Ascending aorta (tissue), 2 donors: ENCODE data around the gene OR56A3. TPM values are rescaled to one million over a fixed set of nuclear protein-coding genes. Genes with fewer than 3 reads are reported as not detected.

Experiments used
- DNase-seq, 2 donors: peaks; one replicate each; pipeline ENCODE4 v3.0.0-alpha.2; 2019; ENCODE audit warnings: low spot score in 2 of 2
- H3K27ac ChIP-seq, 2 donors: fragments of 200-600 bp; sonication (generic); one replicate each; pipeline ENCODE4 v1.5.1; 2016 to 2017; ENCODE audit warnings: mild to moderate bottlenecking in 1 of 2
- H3K27me3 ChIP-seq: fragments of 200-600 bp; sonication (generic); one replicate; pipeline ENCODE4 v1.5.1; 2017
- H3K36me3 ChIP-seq, 2 donors: fragments of 200-600 bp; sonication (generic); one replicate each; pipeline ENCODE4 v1.5.1; 2016
- H3K4me1 ChIP-seq, 2 donors: fragments of 200-600 bp; sonication (generic); one replicate each; pipeline ENCODE4 v1.5.1; 2016 to 2017; ENCODE audit warnings: mild to moderate bottlenecking in 1 of 2
- H3K4me3 ChIP-seq, 2 donors: fragments of 200-600 bp; sonication (generic); one replicate each; pipeline ENCODE4 v1.5.1; 2016 to 2017; ENCODE audit warnings: mild to moderate bottlenecking in 1 of 2
- H3K9me3 ChIP-seq, 2 donors: fragments of 200-600 bp; sonication (generic); one replicate each; pipeline ENCODE4 v1.5.1; 2016
- intact Hi-C: fragments of 100-400 bp; cut with DNase I; formaldehyde crosslinking; loops from one replicate; pipeline ENCODE4 v1.15.1; 2023
- total RNA-seq: library from RNA; depleted of rRNA; stranded (reverse); fragments of >200 nt; gene quantifications from one replicate; pipeline ENCODE4 v1.1.0, GENCODE V29; 2016
- TF ChIP-seq, protein P1 (sequence below), 3 experiments: fragments of 200-600 bp in 2 of 3; fragments of 450-650 bp in 1 of 3; sonication (generic) in 2 of 3; IDR thresholded peaks; one replicate each; pipeline ENCODE4 v1.5.1; 2016 to 2019; ENCODE audit warnings: antibody characterized with exemption in 3 of 3, mild to moderate bottlenecking in 1 of 3, moderate library complexity in 1 of 3

OR56A3 gene
- total RNA-seq, 1 donor from 2014 or later: not detected

DNA sequence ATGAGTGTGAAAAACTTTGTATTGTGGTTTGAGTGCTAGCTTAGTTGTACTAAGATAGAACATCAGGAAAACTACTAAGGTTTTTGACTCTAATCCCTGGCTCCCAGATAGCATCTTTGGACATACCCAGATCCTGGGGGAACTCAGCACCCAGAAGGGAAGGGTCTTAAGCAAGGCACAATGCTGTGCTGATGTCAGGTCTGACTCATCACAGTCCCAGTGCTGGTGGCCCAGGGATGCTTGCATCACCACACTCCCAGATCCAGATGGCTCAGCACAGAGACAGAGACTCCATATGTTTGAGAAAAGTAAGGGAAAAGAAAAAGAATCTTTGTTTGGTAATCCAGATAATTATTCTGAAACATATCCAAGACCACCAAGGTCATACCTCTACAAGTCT lies 18.3 kb upstream of the OR56A3 start:
- no peaks in the 10 kb centered on the region for H3K27me3 ChIP-seq
- no peak overlapping the region for H3K4me3 ChIP-seq
- DNase-seq: no peak
- intact Hi-C loops: no loop called here
- H3K4me1 ChIP-seq: no peaks in the 10 kb centered on the region
- no peak overlapping the region for H3K27ac ChIP-seq
- no peaks in the 10 kb centered on the region for H3K36me3 ChIP-seq
- no peaks in the 10 kb centered on the region for H3K9me3 ChIP-seq
- TF ChIP-seq, protein P1, sequence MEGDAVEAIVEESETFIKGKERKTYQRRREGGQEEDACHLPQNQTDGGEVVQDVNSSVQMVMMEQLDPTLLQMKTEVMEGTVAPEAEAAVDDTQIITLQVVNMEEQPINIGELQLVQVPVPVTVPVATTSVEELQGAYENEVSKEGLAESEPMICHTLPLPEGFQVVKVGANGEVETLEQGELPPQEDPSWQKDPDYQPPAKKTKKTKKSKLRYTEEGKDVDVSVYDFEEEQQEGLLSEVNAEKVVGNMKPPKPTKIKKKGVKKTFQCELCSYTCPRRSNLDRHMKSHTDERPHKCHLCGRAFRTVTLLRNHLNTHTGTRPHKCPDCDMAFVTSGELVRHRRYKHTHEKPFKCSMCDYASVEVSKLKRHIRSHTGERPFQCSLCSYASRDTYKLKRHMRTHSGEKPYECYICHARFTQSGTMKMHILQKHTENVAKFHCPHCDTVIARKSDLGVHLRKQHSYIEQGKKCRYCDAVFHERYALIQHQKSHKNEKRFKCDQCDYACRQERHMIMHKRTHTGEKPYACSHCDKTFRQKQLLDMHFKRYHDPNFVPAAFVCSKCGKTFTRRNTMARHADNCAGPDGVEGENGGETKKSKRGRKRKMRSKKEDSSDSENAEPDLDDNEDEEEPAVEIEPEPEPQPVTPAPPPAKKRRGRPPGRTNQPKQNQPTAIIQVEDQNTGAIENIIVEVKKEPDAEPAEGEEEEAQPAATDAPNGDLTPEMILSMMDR (IDR thresholded peaks at IDR 0.05): no peak

DNA sequence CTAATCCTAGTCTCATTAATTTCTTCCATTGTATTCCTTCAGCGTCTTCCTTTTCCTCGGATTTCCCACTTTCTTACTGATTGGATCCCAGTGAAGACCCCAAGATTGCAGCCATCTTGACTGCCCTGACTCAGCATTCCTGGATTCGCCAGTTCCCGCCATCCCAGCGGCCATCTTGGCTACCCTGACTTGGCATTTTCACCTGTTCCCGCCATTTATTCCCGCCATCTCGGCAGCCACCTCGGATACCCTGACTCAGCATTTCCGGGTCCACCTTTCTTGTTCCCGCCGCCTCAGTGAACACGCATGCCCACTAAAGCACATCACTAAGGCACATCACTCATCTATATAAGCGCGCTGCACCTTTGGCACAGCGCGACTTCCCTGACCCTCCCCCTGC lies 13.8 kb upstream of the OR56A3 start:
- intact Hi-C loops: no loop called here
- no peak overlapping the region for H3K27ac ChIP-seq
- no peaks in the 10 kb centered on the region for H3K36me3 ChIP-seq
- no peaks in the 10 kb centered on the region for H3K4me1 ChIP-seq
- no peaks in the 10 kb centered on the region for H3K9me3 ChIP-seq
- DNase-seq: no peak
- H3K4me3 ChIP-seq: no peak overlapping the region
- TF ChIP-seq, protein P1 (IDR thresholded peaks at IDR 0.05): no peak
- no peaks in the 10 kb centered on the region for H3K27me3 ChIP-seq

DNA sequence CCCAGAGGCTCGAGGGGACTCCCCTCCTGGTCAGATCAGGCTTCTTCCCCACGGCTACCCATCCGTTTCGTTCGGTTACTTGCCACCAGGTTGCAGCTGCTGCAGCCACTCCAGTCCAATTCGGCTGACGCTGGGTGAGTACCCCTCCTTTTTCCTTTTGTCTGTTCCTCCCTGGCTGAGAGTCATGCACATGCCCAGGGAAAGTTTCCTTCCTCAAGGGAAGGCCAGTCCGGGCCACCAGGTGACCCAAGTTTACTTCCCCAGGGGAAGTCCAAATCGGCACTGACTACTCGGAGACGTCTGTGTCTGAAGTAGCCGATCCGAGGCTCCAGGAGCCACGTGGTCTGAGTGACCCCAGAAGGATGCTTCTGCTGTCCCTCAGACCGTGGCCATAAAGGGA lies 13.2 kb upstream of the OR56A3 start:
- Histone ChIP-seq H3K27me3 (no peaks in the 10 kb centered on the region), H3K27ac (no peak overlapping the region), H3K9me3 (no peaks in the 10 kb centered on the region), H3K4me1 (no peaks in the 10 kb centered on the region), H3K4me3 (no peak overlapping the region), H3K36me3 (no peaks in the 10 kb centered on the region)
- intact Hi-C loops: no loop called here
- DNase-seq: no peak
- TF ChIP-seq, protein P1 (IDR thresholded peaks at IDR 0.05): no peak

DNA sequence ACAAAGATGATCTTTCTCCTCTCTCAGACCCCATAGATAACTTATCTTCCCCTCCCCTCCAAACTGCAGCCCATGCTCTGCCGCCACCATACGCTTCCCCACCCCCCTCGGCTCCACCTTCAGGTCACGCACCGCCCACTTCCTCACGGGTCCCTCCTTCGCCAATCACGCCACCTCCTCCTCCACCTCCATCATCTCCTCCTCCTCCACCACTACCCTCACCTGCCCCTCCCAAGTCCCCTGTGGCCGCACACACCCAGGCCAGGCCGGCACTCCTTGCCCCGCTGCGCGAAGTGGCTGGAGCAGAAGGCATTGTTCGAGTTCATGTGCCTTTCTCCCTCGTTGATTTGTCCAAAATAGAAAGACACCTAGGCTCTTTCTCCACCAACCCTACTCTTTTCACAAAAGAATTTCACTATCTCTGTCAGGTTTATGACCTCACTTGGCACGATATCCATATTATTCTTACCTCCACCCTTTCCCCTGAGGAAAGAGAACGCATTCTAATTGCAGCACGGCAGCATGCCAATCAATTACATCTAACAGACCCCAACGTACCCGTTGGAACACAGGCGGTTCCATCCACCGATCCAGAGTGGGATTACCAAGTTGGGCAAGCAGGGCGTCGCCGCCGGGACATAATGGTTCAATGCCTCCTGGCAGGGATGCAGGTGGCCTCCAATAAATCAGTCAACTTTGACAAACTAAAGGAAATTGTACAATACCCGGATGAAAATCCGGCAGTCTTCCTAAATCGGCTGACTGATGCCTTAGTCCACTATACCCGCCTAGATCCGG lies 12.3 kb upstream of the OR56A3 start:
- DNase-seq: no peak

DNA sequence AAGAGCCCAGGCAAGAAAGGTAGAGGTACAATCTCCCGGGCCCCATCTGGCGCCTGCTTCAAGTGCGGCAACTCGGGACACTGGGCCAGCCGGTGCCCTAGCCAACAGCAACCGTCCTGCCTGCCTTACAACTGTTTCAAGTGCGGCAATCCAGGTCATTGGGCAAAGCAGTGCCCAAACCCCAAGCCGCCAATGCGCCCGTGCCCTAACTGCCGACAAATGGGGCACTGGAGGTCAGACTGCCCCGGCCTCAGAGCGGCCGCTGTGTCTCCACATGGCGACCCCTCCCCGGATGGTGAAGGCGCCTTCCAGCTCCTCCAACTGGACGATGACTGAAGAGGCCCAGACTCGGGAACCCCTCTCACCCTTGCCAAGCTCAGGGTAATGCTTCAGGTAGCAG lies 11.4 kb upstream of the OR56A3 start:
- Histone ChIP-seq H3K4me3 (no peak overlapping the region), H3K4me1 (no peaks in the 10 kb centered on the region), H3K36me3 (no peaks in the 10 kb centered on the region), H3K27ac (no peak overlapping the region), H3K27me3 (no peaks in the 10 kb centered on the region), H3K9me3 (no peaks in the 10 kb centered on the region)
- DNase-seq: no peak
- intact Hi-C loops: no loop called here
- TF ChIP-seq, protein P1 (IDR thresholded peaks at IDR 0.05): no peak

More for the DNA sequence above, 12.3 kb upstream of the OR56A3 start:
- Histone ChIP-seq H3K4me1 (no peaks in the 10 kb centered on the region), H3K4me3 (no peak overlapping the region), H3K27me3 (no peaks in the 10 kb centered on the region), H3K27ac (no peak overlapping the region), H3K9me3 (no peaks in the 10 kb centered on the region), H3K36me3 (no peaks in the 10 kb centered on the region)
- intact Hi-C loops: no loop called here
- TF ChIP-seq, protein P1 (IDR thresholded peaks at IDR 0.05): no peak
